ENCODE results near the gene KLK4.

Gene KLK4

DNA sequence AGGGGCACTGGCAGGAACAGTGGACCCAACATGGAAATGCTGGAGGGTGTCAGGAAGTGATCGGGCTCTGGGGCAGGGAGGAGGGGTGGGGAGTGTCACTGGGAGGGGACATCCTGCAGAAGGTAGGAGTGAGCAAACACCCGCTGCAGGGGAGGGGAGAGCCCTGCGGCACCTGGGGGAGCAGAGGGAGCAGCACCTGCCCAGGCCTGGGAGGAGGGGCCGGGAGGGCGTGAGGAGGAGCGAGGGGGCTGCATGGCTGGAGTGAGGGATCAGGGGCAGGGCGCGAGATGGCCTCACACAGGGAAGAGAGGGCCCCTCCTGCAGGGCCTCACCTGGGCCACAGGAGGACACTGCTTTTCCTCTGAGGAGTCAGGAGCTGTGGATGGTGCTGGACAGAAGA, 33.9 kb downstream of the KLK4 start:
- DNase-seq (ENCODE audit: low read depth) = no peak
- TF ChIP-seq POLR2A (IDR thresholded peaks at IDR 0.05; ENCODE audit: extremely low read depth, insufficient read length) (no peak), MYC (IDR thresholded peaks at IDR 0.05; ENCODE audit: low read depth, low read length) (no peak)
- TF ChIP-seq, protein P1, sequence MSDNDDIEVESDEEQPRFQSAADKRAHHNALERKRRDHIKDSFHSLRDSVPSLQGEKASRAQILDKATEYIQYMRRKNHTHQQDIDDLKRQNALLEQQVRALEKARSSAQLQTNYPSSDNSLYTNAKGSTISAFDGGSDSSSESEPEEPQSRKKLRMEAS (IDR thresholded peaks at IDR 0.05; ENCODE audit: low read depth, low read length) = no peak
- TF ChIP-seq, protein P2, sequence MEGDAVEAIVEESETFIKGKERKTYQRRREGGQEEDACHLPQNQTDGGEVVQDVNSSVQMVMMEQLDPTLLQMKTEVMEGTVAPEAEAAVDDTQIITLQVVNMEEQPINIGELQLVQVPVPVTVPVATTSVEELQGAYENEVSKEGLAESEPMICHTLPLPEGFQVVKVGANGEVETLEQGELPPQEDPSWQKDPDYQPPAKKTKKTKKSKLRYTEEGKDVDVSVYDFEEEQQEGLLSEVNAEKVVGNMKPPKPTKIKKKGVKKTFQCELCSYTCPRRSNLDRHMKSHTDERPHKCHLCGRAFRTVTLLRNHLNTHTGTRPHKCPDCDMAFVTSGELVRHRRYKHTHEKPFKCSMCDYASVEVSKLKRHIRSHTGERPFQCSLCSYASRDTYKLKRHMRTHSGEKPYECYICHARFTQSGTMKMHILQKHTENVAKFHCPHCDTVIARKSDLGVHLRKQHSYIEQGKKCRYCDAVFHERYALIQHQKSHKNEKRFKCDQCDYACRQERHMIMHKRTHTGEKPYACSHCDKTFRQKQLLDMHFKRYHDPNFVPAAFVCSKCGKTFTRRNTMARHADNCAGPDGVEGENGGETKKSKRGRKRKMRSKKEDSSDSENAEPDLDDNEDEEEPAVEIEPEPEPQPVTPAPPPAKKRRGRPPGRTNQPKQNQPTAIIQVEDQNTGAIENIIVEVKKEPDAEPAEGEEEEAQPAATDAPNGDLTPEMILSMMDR (IDR thresholded peaks at IDR 0.05; ENCODE audit: low read depth, low read length) = no peak
- H3K4me3 ChIP-seq (ENCODE audit: low read depth, low read length) = no peak overlapping the region

DNA sequence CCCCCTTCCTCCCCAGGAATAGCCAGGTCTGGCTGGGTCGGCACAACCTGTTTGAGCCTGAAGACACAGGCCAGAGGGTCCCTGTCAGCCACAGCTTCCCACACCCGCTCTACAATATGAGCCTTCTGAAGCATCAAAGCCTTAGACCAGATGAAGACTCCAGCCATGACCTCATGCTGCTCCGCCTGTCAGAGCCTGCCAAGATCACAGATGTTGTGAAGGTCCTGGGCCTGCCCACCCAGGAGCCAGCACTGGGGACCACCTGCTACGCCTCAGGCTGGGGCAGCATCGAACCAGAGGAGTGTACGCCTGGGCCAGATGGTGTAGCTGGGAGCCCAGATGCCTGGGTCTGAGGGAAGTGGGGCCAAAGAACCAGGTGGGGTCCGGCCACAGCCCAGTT, 34.7 kb downstream of the KLK4 start:
- H3K4me3 ChIP-seq (ENCODE audit: low read depth, low read length) = no peak overlapping the region
- TF ChIP-seq POLR2A (IDR thresholded peaks at IDR 0.05; ENCODE audit: extremely low read depth, insufficient read length) (no peak), MYC (IDR thresholded peaks at IDR 0.05; ENCODE audit: low read depth, low read length) (no peak)
- TF ChIP-seq, protein P2 (IDR thresholded peaks at IDR 0.05; ENCODE audit: low read depth, low read length) = no peak
- TF ChIP-seq, protein P1 (IDR thresholded peaks at IDR 0.05; ENCODE audit: low read depth, low read length) = no peak
- DNase-seq (ENCODE audit: low read depth) = no peak

DNA sequence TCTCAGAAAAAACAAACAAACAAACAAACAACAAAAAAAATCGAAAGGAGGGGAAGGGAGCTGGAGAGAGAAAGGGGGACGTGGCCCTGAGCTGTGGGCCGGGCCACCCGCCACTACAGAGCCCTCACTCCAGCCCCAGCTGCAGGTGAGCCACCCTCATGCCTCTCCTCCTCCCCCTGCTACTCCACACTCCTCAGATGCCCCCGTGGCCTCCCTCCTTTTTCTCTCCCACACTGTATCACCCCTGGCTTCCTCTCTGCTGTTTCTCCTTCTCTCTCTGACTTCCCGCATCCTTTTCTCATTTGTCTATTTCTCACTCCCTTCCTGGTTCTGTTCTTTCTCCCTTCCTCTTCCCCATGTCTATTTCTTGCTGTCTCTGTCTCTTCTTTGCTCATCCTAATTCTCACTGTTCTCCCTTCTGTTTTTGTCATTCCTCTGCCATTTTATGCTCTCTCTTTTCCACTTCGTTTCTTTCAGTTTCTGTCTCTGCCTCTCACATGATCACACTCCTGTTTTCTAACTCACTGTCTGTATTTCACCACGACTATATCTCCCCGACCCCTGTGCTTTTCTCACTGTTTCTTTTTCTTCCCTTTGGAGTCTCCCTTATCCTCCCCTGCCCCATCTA, 35.3 kb downstream of the KLK4 start:
- no peak overlapping the region for H3K4me3 ChIP-seq (ENCODE audit: low read depth, low read length)
- TF ChIP-seq, protein P1 (IDR thresholded peaks at IDR 0.05; ENCODE audit: low read depth, low read length) = no peak
- TF ChIP-seq, protein P2 (IDR thresholded peaks at IDR 0.05; ENCODE audit: low read depth, low read length) = no peak
- TF ChIP-seq MYC (IDR thresholded peaks at IDR 0.05; ENCODE audit: low read depth, low read length) = no peak
- no peak for DNase-seq (ENCODE audit: low read depth)

DNA sequence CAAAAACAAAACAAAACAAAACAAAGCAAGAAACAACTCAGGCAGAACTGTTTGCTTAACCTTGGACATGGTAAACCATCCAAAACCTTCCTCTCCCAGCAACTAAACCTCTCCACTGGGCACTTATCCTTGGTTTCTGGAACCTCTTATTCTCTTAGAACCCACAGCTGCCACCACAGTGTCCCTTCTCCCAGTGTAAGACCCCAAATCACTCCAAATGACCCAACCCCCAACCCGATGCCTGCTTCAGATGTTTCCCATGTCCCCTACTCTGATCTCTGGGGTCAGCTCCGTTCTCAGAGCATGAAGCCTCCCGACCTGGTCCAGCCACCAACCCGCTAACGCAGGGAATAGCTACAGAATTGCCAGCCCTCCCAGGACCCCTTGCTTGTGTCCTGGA, 37.0 kb downstream of the KLK4 start:
- DNase-seq (ENCODE audit: low read depth) = no peak
- TF ChIP-seq POLR2A (IDR thresholded peaks at IDR 0.05; ENCODE audit: extremely low read depth, insufficient read length) = no peak
- TF ChIP-seq, protein P1 (IDR thresholded peaks at IDR 0.05; ENCODE audit: low read depth, low read length) = no peak
- TF ChIP-seq MYC (IDR thresholded peaks at IDR 0.05; ENCODE audit: low read depth, low read length) = no peak
- TF ChIP-seq, protein P2 (IDR thresholded peaks at IDR 0.05; ENCODE audit: low read depth, low read length) = no peak
- H3K4me3 ChIP-seq (ENCODE audit: low read depth, low read length) = no peak overlapping the region

DNA sequence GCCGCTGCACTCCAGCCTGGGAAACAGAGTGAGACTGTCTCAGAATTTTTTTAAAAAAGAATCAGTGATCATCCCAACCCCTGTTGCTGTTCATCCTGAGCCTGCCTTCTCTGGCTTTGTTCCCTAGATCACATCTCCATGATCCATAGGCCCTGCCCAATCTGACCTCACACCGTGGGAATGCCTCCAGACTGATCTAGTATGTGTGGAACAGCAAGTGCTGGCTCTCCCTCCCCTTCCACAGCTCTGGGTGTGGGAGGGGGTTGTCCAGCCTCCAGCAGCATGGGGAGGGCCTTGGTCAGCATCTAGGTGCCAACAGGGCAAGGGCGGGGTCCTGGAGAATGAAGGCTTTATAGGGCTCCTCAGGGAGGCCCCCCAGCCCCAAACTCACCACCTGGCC, 38.1 kb downstream of the KLK4 start, which contains the start of gene KLK2:
TSS of gene KLK2 (plus strand) at position 384 of the 400 bp plus-strand sequence. CDS start 35 bp downstream, outside the sequence.
- DNase-seq (ENCODE audit: low read depth) = no peak
- TF ChIP-seq MYC (IDR thresholded peaks at IDR 0.05; ENCODE audit: low read depth, low read length) (no peak), POLR2A (IDR thresholded peaks at IDR 0.05; ENCODE audit: extremely low read depth, insufficient read length) (no peak)
- TF ChIP-seq, protein P2 (IDR thresholded peaks at IDR 0.05; ENCODE audit: low read depth, low read length) = no peak
- TF ChIP-seq, protein P1 (IDR thresholded peaks at IDR 0.05; ENCODE audit: low read depth, low read length) = no peak
- H3K4me3 ChIP-seq (ENCODE audit: low read depth, low read length) = no peak within 1 kb of the TSS
